HS-5 (cell line): Measurements from ENCODE around the gene CBLB.

Experiments used
- DNase-seq: peaks from one replicate; pipeline ENCODE4 v3.0.0-alpha.2; 2012; ENCODE audit warnings: low read depth

The CBLB gene

DNA sequence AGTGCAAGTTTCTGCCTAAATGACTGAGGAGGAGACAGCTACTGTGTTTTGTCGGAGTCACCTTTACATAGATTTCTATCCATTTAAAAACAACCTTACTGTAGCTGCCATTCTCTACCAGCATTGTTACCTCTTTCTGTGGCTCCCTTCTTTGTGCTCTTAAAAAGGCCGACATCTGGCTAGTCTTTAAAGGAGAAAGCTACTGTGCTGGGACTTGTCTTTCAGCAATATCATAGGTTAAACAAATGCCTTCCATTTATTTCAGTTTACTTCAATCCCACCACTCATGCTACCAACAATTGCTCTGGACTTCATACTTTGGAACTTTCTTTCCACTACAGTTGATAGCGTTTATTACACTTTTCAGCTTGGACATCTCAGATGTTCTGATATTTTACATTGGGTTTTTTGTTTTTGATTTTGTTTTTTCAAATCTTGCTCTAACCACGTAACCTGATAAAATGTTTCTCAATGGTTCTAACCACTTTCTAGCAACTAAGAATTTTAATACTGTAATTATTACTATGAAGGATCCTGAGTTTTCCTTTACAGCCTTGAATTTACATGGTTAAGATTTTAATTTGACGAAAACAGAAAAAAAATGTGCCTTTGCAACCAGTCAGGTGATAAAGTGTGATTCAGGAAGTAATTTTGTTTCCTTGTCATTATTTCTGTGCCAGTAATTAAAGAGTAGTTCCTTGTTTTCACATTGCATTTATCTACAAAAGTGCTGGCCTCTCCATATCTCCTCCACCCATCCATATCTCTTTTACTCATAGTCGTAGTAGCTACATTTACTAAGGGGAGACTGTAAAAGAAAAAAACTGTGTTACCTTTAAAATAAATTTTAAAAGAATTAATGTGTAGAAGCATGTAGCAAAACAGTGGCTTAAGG lies 1.3 kb upstream of the CBLB start:
- no peak for DNase-seq

DNA sequence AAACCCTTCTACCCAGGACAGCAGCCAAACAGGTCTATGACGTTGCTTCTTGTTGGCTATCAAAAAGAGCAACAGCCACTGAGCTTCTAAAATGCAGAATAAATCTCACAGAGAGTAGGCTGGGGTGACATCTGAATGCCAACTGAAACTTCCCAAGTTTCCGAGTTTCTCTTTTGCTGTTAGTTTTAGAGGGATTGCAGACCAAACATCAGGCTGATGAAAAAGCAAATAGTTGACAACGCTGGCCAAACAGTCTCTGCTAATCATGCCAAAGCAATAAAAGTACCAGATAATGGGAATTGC lies 670 bp upstream of the CBLB start:
- no peak for DNase-seq

DNA sequence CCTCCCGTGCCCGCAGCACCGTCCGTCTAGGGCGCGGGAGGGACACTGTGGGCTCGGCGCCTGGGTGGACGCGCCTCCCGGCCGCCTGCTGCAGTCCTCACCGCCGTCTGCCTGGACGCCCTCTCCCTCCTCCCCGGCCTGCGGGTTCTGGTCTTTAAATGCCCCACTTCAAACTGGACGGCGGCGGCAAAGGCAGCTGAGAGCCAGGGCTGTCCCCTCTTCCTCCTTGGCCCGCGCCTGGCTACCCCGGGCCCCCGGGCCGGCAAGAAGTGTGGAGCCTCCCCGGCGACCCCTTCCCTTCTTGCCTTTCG lies 426 bp downstream of the CBLB start:
- DNase-seq: no peak

DNA sequence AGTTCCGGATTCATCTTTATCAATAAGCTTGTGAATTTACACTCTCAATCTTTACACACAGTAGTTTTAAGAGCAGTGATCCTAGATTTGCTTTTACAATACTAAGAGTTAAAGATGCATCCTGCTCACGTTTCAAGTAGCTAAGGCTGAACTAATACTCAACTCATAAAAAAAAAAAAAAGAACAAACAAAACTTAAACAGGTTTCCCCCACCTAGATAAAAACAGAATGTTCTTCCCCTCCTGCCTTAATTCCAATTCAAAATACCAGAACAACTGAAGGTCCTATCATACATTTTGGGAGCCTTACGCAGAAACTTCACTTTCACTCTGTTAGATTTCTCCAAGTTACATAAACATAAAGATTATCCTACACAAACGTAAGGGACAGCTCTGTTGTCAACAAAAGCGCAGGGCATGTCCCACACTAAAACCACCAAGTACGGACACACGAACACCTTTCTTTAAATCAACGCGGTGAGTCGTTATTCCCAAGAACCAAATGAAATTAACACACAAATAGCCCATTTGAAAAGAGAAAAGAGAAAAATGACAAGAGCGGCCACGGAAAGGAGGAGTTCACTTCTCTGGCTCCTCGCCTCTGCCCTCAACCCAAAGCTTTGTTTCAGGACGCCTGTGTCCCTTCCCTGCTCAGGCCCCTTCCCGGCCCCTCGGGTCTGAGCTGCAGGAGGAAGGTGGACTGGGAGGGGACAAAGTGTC lies 941 bp downstream of the CBLB start:
- DNase-seq: peak; percentile 23

DNA sequence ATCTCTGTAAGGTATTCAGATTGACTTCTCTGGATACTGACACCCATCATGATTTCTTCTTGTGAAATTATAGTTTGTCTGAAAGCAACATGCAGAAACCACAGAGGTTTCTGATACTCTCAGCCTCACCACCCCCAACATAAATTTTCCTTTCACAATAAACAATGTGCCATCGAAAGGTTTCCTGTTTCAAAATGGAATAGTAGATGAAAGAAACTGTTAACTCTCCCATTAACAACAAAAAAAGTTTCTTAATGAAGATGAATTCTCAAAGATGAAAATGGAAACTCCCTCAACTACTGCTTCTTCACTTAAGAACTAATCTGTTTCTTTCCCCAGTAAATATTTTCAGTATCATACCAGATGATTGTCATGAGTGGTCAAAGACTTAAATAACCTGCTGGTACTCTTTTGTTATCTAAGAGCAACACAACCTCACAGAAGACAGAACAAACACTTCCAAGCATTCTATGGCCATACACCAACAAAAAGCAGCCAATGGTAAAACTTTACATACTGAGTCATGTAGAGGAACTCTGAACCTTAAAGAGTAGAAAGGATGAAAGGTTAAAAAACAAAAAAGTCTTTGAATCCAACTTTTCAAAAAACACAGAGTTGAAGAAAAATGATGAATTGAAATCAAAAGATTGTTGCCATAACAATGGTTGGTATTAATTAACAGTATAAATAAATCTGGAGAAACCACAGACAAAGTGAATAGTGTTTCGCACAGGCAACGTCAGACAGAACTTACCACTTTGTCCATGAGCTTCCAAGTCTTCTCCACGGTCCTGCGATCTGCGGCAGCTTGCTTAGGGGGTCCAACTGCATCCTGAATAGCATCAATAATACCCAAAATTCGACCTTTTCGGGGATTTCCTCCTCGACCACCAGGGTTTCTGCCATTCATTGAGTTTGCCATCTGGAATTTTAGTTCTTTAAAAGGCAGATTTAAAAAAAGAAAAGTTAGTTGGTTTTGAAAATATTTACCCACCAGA lies 1.9 kb downstream of the CBLB start:
- peak; percentile 13 for DNase-seq

DNA sequence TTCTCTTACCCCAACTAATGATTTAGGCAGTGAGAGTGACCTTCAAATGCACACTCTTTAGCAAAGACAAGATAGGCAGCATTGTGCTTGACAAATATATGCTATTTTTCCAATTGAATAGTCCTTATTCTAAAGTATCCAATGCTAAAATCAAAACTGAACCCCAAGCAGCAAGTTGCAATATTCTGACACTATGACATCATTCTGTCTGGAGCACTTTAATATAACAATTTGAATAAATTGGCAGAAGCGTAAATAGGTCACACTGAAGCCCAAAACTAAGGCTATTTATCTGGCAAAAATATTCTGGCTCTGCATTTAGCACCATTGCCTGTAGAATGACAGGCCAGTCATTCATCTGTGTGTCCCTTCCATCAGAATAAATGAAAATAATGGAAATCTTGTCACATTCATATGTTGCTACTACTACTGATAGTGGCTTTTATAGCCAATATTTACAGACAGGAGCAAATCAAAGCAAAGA lies 2.9 kb downstream of the CBLB start:
- DNase-seq: no peak

DNA sequence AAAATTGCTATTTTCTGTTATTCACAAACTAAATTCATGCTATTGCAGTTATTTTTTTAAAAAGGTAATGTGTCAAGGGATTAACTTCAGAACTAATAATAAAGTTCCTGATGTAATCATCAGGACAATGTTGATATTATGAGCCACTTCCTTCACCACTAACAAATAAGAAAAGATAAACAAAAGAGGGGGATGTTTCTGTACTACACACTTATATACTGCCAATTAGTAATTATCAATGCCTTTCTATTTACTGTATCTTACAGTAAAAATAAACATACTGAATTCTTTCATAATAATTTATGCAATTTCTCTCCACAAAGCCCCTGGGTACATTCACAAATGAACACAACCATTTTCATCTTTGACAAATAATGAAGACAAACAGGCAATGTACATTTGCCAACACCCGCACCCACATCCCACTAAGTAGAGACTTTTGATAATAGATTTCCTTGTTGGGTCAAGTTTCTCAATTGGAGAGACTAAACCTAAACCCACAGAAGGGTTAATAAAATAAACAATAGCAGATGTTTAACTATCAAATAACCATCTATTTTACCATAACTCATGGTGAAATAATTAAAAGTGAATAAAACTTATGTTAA lies 3.7 kb downstream of the CBLB start:
- no peak for DNase-seq

DNA sequence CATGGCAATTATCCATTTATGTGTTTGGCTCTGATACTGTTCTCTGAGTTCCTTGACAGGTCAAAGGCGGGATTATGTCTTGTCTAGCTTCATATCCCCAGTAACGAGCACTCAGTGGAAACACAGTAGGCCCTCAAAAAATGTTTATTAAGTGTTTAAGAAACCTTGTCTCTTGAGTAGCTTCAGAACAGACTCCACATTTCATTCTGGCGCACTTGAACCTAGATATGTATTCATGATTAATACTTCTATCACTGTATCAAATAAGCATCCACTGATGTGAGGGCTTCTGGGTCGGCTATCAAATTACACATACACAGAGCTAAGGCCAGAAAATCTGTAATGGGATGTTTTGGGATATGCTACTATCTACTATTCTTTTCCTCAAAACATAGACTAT lies 4.6 kb downstream of the CBLB start:
- DNase-seq: no peak

DNA sequence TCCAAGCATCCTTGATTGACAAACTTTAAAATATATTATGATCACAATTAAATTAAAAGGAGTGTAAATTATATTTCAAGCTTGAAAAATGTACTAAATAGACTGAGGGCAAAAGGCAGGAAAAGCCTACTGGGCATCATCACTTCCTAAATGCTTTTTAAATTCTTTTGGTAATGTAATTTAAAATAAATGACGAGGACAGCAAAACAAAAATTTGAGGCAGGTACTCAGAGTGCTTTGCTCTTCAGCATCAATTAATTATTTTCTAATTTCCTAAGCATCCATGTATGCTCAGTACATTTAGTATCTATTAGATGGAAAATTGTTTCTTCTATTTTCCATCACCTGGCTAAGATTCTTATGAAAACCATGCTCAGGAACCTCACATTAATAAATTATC lies 5.2 kb downstream of the CBLB start:
- DNase-seq: no peak

DNA sequence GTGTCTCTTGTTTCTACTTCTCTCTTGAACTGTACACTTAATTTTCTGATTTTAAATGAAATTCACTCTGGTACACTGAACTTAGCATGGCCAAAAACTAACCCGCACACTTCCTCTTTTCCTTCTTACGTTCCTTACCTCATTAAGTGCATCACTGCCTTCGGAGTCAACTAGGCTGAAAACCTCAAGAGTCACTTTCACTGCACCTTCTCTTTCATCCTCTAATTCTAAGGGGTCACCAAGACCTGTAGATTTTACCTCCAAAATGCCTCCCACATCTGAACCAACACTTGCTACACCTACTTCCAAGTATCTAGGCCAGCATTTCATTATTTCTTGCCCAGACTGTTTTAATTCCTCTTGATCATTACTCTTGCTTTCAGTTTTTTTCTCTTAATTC lies 6.6 kb downstream of the CBLB start:
- no peak for DNase-seq

DNA sequence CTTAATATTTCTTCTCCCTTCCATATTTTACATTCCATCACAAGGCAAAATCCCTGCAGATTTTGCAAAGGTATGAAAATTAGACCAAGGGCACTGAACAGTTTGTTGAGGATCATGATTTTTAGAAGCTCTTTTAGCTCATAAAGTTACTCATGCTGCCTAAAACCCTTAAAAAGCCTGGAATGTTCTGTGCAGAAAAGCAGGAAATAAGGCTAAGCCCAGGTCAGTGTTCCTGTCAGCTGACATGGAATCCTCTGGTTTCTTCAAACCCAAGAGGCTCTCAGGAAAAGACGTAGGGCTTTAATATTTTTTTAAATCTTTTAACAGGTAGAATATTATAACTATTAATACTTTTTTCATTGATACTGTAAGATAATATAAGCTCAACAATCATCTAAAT lies 8.2 kb downstream of the CBLB start:
- DNase-seq: no peak

DNA sequence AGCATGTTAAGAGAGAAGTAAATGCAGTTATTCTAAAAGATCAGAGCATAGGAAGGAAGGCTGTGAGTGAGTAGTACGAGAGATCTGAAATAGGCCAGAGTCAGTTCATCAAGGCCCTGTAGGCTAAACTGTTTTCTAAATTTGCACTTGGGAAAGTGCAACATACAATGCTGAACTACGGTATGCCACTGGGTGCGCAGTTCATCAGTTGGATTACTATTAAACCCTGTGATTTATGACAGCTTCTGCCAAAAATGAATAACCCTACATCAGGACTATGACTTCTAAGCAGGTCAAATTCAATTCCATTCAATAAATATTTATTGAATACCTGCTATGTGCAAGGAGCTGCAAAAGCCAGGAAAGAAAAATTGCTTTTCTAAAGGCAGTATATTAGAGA lies 10.8 kb downstream of the CBLB start:
- DNase-seq: no peak

DNA sequence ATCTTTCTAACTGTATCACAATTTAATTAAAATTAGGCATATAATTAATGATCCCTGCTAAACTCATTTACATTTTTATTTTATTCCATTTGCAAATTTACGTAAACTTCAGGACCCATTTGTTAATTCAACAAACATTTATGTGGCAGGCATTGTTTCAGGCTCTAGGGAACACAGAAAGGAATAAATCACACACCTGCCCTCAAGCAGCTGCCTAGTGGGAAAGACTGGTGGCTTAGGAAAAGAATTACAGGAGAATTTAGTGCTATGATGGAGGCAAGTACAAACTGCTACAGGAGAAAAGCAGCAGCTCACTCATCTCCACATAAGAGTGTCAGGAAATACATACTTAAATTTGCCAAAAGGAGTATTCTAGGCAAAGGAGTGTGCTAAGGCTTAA lies 11.2 kb downstream of the CBLB start:
- no peak for DNase-seq

DNA sequence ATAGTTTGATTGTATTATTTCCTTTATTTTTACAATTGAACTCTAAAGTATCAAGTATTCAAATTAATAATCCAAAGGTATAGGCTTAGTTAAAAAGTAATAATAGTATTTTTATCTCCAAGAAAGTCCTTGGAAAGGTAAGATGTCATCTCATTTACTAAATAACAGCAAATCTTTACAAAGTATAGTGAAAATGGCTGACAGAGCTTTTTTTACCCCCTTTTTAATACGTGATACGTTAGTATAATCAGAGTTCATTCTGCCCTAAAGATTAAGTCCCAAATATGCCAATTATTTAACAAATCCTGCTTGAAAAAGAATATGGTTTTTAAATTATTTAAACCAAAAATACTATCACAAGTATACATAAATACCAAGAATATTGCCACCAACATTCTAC lies 12.2 kb downstream of the CBLB start:
- no peak for DNase-seq

DNA sequence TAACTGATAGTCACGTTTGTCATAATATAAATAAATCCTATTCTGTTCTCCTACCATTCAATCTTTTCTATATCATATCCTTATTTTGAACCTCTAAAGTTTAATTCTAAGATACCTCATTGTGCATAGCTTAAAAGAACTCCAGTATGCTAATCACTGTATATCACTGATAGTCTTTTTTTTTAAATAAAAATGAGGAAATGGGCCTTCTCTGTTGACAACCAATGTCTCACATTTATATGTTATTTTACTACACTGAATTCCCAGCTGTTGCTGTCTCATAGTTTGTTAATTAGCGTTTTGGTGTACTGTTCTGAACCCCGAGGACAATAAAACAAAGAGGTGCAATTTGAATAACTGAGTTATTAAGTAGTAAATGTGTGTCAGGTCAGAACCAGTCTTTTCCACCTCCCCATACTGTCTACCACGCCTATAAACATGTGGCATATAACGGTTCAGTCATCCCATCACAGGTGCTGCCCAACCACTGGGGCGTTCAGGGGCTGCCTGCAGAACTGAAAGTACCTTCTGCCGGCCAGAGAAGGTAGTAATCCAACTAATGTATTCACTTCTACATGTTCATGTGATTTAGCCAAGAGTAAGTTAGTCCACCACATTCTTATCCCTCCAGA lies 14.9 kb downstream of the CBLB start:
- no peak for DNase-seq

DNA sequence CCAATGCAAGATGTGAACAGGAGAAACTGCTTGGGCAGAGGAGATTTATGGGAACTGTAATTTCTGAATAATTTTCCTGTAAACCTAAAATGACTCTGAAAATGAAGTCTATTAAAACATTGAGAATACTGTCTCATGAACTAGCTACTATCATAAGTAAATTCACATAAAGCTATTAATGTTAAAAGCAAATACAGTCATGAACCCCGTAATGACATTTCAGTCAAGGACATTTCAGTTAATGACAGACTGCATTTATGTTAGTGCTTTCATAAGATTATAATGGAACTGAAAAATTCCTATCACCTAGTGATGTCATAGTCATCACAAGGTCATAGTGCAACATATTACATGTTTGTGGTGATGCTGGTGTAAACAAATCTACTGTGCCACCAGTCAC lies 17.2 kb downstream of the CBLB start:
- no peak for DNase-seq

DNA sequence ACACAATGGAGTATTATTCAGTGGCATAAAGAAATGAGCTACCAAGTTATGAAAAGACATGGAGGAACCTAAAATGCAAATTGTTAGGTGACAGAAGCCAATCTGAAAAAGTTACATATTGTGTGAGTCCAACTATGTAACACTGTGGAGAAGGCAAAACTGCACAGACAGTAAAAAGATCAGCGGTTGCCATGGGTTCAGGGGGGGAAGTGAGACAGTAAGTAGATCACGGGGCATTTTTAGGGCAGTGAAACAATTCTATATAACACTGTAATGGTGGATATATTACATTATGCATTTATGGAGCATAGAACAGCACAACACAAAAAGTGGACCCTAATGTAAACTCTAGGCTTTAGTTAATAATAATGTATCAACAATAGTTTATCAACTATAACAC lies 17.6 kb downstream of the CBLB start:
- DNase-seq: no peak

DNA sequence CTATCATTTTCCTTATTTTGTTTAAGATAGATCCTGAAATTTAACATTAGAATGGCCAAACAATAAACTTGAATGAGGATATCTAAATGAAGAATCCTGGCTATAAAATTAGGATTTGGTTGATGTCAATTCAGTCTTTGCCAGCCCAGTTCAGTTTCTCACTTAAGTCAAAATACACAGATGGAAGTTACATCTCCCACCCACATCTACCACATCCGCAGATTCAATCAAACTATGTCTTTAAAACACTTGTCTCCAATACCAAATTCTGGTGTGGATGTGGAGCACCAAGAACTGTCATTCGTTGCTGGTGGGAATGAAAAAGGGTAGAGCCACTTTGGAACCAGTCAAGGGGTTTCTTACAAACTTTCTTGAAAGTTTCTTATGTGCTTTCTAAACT lies 18.2 kb downstream of the CBLB start:
- DNase-seq: no peak

DNA sequence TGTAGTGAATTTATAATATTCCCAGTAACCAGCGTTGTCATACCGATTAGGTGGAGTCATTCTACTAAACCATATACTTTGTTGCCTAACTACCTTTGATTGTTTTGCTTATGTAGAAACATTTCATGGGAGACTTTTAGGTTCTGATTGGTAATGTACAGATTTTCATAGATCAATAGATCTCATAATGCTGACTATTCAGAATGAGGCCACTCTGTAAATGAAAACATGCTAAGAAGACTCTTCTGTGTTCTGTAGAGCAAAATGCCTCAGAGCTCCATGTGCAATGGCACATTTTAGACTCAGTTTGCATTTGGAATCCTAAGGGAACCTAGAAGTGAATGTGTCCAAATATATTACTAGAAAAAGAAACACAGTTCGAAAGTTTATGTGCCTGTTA lies 20.0 kb downstream of the CBLB start:
- no peak for DNase-seq

DNA sequence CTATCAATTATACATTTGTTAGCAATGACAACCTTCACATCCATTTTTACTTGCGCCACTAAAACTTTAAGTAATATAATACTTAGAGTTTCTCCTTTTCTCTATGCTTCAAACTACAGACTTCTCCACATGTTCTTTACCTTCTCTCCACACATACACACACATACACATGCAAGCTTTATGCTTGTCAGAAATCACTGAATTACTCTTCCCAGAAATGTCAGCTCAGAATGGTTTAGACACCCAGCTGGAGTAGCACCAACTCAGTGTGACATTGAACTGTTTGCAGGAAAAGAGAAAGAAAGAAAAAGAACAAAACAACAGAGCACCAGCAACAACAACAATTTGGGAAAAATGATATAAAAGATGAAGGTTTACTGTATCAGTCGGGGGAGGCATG lies 20.9 kb downstream of the CBLB start:
- DNase-seq: no peak

DNA sequence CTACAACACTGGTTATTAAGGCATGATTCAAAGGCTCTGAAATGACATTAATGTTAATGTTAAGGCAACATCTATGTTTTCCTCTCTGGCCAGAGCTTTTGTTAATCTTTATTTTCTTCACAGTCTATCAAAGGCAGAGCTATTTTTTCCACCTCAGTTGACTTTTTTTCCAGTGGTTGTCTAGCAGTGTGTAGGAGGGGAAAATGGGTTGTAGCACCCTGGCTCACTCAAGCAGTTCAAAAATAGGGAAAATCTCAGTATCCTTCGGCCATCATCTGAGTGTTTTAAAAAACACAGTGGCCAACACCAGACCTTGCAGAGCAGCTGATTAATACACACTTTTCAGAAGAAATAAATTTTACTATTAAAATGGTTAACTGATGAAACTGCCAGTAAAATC lies 21.4 kb downstream of the CBLB start:
- no peak for DNase-seq

DNA sequence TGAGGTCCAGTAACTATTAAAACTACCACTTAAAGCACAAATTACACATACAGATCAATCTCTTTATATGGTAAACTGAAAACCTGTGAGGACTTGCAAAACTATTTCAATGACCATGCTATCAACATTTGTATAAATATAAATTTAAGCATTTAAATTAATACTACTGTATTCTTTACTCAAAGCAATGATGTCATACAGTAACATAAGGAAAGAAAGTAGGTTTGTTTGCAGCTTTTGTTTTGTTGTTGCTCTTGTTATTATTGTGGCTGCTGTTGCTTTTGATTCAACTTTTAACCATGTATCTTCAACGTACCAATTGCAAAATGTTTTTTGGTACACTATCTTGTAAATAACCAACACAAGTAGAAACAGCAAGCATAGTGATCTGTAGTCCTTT lies 22.0 kb downstream of the CBLB start:
- DNase-seq: no peak
